GM19455 (cell line): ENCODE data around the gene VCAN.

ENCODE experiments used
- ATAC-seq: cut with Tn5 transposase; IDR thresholded peaks from one replicate; pipeline ENCODE4 v1.9.1; 2021; ENCODE audit not compliant: unreplicated experiment

The VCAN gene

GRCh38 chr5:83494087-83494620 lies 22.6 kb downstream of the VCAN start:
- ATAC-seq, result no peak

- no peak for ATAC-seq
These were observed 23.1 kb downstream of the VCAN start for GRCh38 chr5:83494666-83495065.

- no peak for ATAC-seq
These were observed 25.1 kb downstream of the VCAN start for GRCh38 chr5:83496626-83497025.

- ATAC-seq, result no peak
These were observed 27.0 kb downstream of the VCAN start for GRCh38 chr5:83498585-83498984.

GRCh38 chr5:83503662-83504061 lies 32.1 kb downstream of the VCAN start:
- ATAC-seq, result no peak

- ATAC-seq, result no peak
These were observed 35.9 kb downstream of the VCAN start for GRCh38 chr5:83507431-83507830.

- ATAC-seq, result no peak
These were observed 38.0 kb downstream of the VCAN start for GRCh38 chr5:83509540-83509939.

- no peak for ATAC-seq
These were observed 38.7 kb downstream of the VCAN start for GRCh38 chr5:83510260-83510659.

- no peak for ATAC-seq
These were observed 40.7 kb downstream of the VCAN start for GRCh38 chr5:83512061-83512745.

GRCh38 chr5:83513081-83513480 lies 41.5 kb downstream of the VCAN start:
- ATAC-seq, result no peak

GRCh38 chr5:83513491-83513890 lies 41.9 kb downstream of the VCAN start:
- no peak for ATAC-seq

- ATAC-seq, result no peak
These were observed 44.8 kb downstream of the VCAN start for GRCh38 chr5:83516377-83516776.

- ATAC-seq, result no peak
These were observed 45.6 kb downstream of the VCAN start for GRCh38 chr5:83517072-83517687.

- ATAC-seq, result no peak
These were observed 46.1 kb downstream of the VCAN start for GRCh38 chr5:83517688-83518085.

GRCh38 chr5:83518319-83519061 lies 46.9 kb downstream of the VCAN start:
- no peak for ATAC-seq

GRCh38 chr5:83522446-83522845 lies 50.9 kb downstream of the VCAN start:
- no peak for ATAC-seq

- no peak for ATAC-seq
These were observed 52.4 kb downstream of the VCAN start for GRCh38 chr5:83523929-83524328.

- ATAC-seq, result no peak
These were observed 52.8 kb downstream of the VCAN start for GRCh38 chr5:83524345-83524744.

GRCh38 chr5:83524991-83525390 lies 53.4 kb downstream of the VCAN start:
- ATAC-seq, result no peak

GRCh38 chr5:83526289-83526688 lies 54.7 kb downstream of the VCAN start:
- no peak for ATAC-seq

GRCh38 chr5:83527221-83527620 lies 55.7 kb downstream of the VCAN start:
- no peak for ATAC-seq
